Middle frontal gyrus (tissue), 1 donor: Measurements from ENCODE around the gene PECR.
"Not testable (repeated sequence)": the region's sequence is repeated elsewhere in the genome, so short reads cannot be mapped to it uniquely, and the experiment has no call there.

Source experiments
- DNase-seq: peaks from one replicate; pipeline ENCODE4 v3.0.0-alpha.2; 2015; ENCODE audit warnings: low spot score; ENCODE audit errors: extremely low spot score

PECR gene

DNA sequence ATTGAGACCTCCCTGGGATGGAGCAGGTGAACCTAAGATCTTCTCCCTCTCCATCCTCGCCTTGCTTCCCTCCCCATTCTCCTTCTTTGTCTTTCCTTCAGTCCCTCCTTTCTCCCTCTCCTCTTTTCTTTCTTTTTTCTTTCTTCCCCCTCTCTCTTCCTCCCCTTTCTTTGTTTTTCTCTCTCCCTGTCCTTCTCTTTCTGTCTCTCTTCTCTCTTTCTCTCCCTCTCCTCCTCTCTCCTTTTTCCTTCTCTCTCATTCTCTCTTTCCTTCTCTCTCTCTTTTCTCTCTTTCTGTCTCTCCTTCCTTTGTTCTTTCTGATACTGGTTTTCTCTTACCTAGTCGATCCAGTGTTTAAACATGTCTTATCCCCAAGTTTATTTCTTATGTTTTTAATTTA lies 78.9 kb downstream of the PECR start:
- no peak for DNase-seq

DNA sequence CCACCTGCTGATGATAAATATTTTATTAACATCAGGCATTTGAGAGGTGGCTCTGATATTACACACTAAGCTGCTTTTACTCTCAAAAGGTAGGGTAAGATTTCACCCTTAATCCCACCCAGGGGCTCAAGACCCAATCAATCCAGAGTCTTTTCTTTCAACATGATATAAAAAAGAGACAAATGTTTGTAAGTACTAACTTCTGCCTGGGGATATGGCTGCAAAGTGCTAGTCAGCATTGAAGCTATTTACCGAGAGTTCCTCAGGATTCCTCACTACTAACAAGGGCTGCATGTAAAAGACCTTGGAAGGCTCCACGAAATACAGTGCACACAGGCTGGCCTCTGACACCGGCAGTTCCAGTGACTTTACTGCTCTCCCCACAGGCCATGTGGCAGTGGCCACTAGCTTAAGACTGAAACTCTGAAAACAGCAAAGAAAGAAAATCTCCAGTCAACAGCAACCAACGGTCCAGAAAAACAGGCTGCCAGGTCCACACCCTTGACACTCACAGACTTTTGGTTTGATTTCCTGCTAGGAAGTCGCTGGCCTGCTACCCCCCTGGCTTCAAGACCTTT lies 79.4 kb downstream of the PECR start:
- no peak for DNase-seq

DNA sequence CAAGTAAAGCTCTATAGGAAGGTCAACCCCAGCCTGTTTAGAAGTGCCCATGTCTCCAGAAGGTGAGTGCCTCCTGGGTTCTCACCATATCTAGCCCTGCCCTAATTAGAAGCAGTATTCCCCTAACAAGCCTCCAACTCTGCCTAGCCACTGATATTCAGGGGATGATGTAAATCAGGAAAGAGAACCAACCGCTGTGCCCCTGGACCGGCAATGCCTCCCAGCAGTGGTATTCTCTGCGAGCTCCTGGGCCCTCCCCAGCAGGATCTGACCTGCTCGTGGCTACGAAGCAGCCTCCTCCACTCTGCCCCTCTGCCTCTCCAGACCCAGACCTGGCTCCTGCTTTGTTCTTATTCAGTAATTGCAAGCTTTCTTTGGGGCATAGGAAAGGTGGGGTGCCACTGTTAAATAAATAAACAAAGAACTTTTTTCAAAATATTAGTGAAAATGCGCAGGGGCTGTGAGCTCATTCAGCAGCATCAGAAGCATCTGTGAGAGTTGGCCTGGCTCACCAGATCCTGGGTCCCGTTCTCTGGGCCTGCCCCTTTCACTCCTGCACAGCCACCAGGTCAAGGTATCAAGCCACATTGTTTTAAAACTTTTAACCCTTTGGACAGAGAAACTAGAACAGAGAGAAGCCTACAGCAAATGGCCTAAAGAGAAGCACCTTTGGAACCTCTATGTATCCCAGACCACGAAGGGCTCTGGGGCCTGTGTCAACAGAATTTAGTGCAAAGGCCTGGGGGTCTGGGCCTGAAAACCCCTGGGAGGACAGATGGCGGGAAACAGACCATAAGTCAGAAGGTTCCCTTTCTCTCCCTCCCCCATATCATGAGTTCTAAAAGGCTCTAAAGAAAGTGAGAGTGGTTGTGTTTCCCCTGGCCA lies 80.2 kb downstream of the PECR start:
- DNase-seq = no peak

DNA sequence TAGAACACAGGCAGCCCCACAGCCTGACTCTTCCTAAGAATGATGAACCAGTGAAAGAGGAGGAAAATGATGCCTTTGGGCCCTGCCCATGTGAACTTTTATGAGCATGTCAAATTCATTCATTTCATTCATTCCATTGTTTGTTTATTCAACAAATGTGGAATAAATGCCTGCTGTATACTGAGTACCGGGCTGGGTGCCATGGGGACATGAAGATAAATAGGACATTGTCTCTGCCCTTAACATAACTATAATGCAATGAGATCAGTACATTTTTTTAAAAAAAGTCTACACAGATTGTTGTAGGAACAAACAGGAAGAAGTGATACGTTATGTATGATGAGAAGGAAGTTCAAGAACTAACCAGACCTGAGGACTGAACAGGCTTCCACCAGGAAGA lies 83.0 kb downstream of the PECR start:
- DNase-seq = no peak

DNA sequence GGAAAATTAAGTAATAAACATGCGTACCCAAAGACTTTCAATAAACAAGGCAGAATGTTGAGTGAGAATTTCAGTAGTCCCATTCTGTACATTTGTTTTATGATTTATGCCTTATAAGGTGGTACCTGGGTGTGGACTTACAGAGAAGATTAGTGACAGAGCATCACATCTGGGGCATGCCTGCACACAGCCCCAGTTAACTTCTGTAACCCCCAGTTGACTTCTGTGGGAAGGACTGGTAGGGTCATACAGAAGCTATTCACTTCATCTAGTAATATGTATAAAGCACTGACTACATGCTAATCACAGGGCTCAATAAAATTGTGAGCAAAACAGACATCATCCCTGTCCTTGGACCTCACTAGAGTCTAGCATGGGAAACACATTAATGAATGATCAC lies 84.4 kb downstream of the PECR start:
- DNase-seq = no peak

DNA sequence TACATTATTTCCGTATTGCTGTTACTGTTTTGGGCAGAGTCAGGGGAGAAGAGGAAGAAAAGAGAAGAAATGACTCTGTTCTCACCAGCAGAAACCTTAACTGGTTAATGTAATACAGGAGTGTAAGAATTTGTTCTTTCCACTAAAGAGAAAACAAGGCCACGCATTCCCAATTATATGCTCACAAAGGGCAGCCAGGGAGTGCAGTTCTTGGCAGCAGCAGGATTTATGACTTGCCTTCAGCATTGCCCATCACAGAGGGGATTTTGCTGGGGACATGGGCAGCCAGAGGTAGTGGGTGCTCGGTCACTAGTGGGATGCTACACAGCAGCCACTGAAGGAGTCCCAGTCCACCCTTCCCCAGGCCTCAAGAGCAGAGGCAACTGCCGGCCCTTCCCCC lies 86.7 kb downstream of the PECR start:
- no peak for DNase-seq

DNA sequence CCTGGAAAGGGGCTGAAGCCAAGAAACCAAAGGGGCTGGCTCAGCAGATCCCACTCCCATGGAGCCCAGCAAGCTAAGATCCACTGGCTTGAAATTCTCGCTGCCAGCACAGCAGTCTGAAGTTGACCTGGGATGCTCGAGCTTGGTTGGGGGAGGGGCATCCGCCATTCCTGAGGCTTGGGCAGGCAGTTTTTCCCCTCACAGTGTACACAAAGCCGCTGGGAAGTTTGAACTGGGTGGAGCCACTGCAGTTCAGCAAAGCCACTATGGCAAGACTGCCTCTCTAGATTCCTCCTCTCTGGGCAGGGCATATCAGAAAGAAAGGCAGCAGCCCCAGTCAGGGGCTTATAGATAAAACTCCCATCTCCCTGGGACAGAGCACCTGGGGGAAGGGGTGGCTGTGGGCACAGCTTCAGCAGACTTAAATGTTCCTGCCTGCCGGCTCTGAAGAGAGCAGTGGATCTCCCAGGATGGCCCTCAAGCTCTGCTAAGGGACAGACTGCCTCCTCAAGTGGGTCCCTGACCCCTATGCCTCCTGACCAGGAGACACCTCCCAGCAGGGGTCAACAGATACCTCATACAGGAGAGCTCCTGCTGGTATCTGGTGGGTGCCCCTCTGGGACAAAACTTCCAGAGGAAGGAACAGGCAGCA lies 92.9 kb downstream of the PECR start:
- not testable (repeated sequence) for DNase-seq
